ENCODE results near the gene ZBTB20. TPM values are rescaled to one million over a fixed set of nuclear protein-coding genes. Genes with fewer than 3 reads are reported as not detected.

ZBTB20 gene
- total RNA-seq, 2 donors from 2014 or later: 19.8 to 23.1 TPM

GRCh38 chr3:114582929-114583328 lies 564.2 kb downstream of the ZBTB20 start:
- H3K9me3 Mint-ChIP-seq: no peaks in the 10 kb centered on the region
- no peak overlapping the region for H3K4me3 Mint-ChIP-seq
- H3K27me3 Mint-ChIP-seq (ENCODE audit: low read depth): no peaks in the 10 kb centered on the region
- H3K4me1 Mint-ChIP-seq (ENCODE audit: low read depth): peaks cover 10% of the 10 kb centered on the region
- H3K36me3 Mint-ChIP-seq (ENCODE audit: insufficient read depth in 2 of 2): no peaks in the 10 kb centered on the region
- DNase-seq (peak in 1 of 2 donors; percentile 5), ATAC-seq (replicated peaks in 1 of 2) (peak; percentile 44 to 54)
- H3K27ac Mint-ChIP-seq: no peak overlapping the region

DNA sequence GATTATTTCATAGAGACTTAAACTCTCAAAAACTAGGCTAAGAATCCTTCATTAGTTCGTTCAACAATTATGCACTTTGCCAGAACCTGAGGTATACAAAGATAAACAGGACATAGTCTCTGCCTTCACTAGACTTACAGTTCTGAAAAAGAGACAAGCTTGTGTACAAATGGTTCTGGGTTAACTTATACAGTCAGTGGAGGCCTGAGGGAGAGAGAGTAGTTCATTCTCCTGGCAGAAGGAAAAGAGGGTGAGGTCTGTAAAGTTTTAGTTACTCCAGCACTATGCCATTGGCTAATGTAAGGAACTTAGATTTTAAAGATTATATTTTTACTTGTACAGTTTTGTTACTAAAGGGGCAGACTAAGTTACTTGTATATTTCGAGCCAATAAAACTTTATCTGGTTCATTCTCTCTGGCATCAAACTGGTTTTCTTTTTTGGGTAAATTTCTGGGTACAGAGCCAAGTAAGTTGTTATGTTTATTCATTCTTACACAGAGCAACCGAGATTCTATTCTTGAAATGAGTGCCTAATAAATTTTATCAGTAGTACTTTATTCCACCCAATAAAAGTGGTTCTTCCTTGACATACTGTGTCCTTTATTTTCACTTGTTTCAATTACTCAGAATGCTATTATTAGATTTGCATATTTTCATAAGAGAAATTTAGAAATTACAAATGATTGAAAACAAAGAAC lies 574.6 kb downstream of the ZBTB20 start:
- no peaks in the 10 kb centered on the region for H3K27me3 Mint-ChIP-seq (ENCODE audit: low read depth)
- H3K4me1 Mint-ChIP-seq (ENCODE audit: low read depth): no peaks in the 10 kb centered on the region
- no peak overlapping the region for H3K27ac Mint-ChIP-seq
- DNase-seq: no peak
- no peak for ATAC-seq (replicated peaks in 1 of 2)
- H3K4me3 Mint-ChIP-seq: no peak overlapping the region
- H3K9me3 Mint-ChIP-seq: no peaks in the 10 kb centered on the region
- no peaks in the 10 kb centered on the region for H3K36me3 Mint-ChIP-seq (ENCODE audit: insufficient read depth in 2 of 2)

DNA sequence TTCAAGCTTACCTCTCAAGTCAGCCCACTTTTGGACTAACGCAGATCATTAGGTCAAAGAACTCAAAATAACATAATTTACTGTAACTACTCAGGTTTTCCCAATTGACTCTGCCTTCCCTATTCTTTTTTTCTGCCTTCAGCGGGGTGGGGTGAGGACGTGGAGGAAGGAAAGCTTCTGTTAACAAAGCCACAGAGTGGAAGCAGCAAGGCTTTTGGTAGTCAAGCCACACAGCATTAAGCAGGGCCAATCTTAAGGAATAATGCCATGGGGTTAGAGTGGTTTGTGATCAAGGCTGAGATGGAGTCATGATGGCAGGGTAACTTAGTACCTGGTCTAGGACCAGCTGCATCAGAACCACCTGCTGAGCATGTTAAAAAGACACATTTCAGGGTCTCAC lies 575.7 kb downstream of the ZBTB20 start:
- no peak overlapping the region for H3K4me3 Mint-ChIP-seq
- no peak for ATAC-seq (replicated peaks in 1 of 2)
- H3K27ac Mint-ChIP-seq: no peak overlapping the region
- H3K4me1 Mint-ChIP-seq (ENCODE audit: low read depth): peaks cover 3% of the 10 kb centered on the region
- no peaks in the 10 kb centered on the region for H3K36me3 Mint-ChIP-seq (ENCODE audit: insufficient read depth in 2 of 2)
- no peak for DNase-seq
- H3K27me3 Mint-ChIP-seq (ENCODE audit: low read depth): no peaks in the 10 kb centered on the region
- no peaks in the 10 kb centered on the region for H3K9me3 Mint-ChIP-seq

GRCh38 chr3:114569186-114569585 lies 577.9 kb downstream of the ZBTB20 start:
- Mint-ChIP-seq H3K27me3 (ENCODE audit: low read depth) (no peaks in the 10 kb centered on the region), H3K4me3 (no peak overlapping the region), H3K9me3 (peaks cover 2 to 3% of the 10 kb centered on the region in 2 donors), H3K4me1 (ENCODE audit: low read depth) (peaks cover 8% of the 10 kb centered on the region), H3K27ac (no peak overlapping the region), H3K36me3 (ENCODE audit: insufficient read depth in 2 of 2) (peaks cover 0 to 4% of the 10 kb centered on the region in 2 donors)
- DNase-seq (no peak), ATAC-seq (replicated peaks in 1 of 2) (no peak)

- Mint-ChIP-seq H3K9me3 (peaks cover 3 to 4% of the 10 kb centered on the region in 2 donors), H3K4me1 (ENCODE audit: low read depth) (peaks cover 8% of the 10 kb centered on the region), H3K27ac (no peak overlapping the region), H3K36me3 (ENCODE audit: insufficient read depth in 2 of 2) (peaks cover 0 to 7% of the 10 kb centered on the region in 2 donors), H3K4me3 (no peak overlapping the region), H3K27me3 (ENCODE audit: low read depth) (no peaks in the 10 kb centered on the region)
- no peak for ATAC-seq (replicated peaks in 1 of 2)
- no peak for DNase-seq
These were observed 579.3 kb downstream of the ZBTB20 start for GRCh38 chr3:114567771-114568170.

DNA sequence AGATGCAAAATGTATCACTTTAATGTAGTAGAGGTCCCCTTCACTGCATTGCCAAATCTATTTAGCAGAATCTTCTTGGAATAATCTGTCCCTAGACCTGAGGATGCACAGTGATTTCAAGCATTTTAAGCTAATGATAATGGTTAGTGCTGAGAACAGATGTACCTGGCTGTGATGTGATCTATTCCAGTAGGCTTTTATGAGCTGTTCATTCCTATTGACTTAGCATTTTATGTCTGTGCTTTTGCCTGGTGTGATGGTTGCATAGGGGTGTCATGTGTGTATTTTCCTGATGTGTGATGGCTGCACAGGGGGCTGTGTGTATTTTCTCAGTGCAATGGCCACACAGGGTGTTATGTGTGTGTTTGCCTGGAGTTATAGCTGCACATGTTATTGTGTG lies 580.3 kb downstream of the ZBTB20 start:
- Mint-ChIP-seq H3K27me3 (ENCODE audit: low read depth) (no peaks in the 10 kb centered on the region), H3K27ac (no peak overlapping the region), H3K9me3 (peaks cover 3 to 4% of the 10 kb centered on the region in 2 donors), H3K36me3 (ENCODE audit: insufficient read depth in 2 of 2) (peaks cover 4 to 7% of the 10 kb centered on the region in 2 donors), H3K4me1 (ENCODE audit: low read depth) (peaks cover 8% of the 10 kb centered on the region), H3K4me3 (no peak overlapping the region)
- ATAC-seq (replicated peaks in 1 of 2): no peak
- DNase-seq: no peak

GRCh38 chr3:114566162-114566755 lies 580.8 kb downstream of the ZBTB20 start:
- no peaks in the 10 kb centered on the region for H3K27me3 Mint-ChIP-seq (ENCODE audit: low read depth)
- ATAC-seq (replicated peaks in 1 of 2): no peak
- DNase-seq: no peak
- no peak overlapping the region for H3K27ac Mint-ChIP-seq
- peaks cover 3 to 4% of the 10 kb centered on the region in 2 donors for H3K9me3 Mint-ChIP-seq
- H3K36me3 Mint-ChIP-seq (ENCODE audit: insufficient read depth in 2 of 2): peaks cover 4 to 7% of the 10 kb centered on the region in 2 donors
- no peak overlapping the region for H3K4me3 Mint-ChIP-seq
- H3K4me1 Mint-ChIP-seq (ENCODE audit: low read depth): peaks cover 8% of the 10 kb centered on the region

DNA sequence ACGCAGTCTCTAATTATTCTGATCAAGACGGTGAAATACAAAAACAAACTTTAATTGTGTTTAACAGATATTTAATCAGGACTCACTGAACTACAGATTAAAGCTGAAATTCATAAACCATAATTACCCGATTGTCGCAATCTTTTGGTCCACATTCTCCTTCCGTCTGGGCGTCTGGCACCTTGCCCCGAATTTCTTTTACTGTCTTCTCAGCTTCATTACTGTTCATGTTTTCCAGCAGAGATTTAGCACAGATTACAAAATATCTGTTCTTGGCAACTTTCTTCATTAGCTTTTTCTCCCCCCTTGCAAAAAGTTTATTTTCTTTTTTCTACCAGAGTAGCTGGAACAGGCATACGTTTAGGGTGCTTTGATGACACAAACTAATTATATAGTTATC lies 581.9 kb downstream of the ZBTB20 start:
- DNase-seq (no peak), ATAC-seq (replicated peaks in 1 of 2) (no peak)
- Mint-ChIP-seq H3K36me3 (ENCODE audit: insufficient read depth in 2 of 2) (peaks cover 4 to 9% of the 10 kb centered on the region in 2 donors), H3K27ac (no peak overlapping the region), H3K27me3 (ENCODE audit: low read depth) (no peaks in the 10 kb centered on the region), H3K9me3 (peaks cover 3 to 4% of the 10 kb centered on the region in 2 donors), H3K4me3 (no peak overlapping the region), H3K4me1 (ENCODE audit: low read depth) (peaks cover 8% of the 10 kb centered on the region)

GRCh38 chr3:114563720-114564119 lies 583.4 kb downstream of the ZBTB20 start:
- peaks cover 3 to 4% of the 10 kb centered on the region in 2 donors for H3K9me3 Mint-ChIP-seq
- no peak for ATAC-seq (replicated peaks in 1 of 2)
- peaks cover 4 to 9% of the 10 kb centered on the region in 2 donors for H3K36me3 Mint-ChIP-seq (ENCODE audit: insufficient read depth in 2 of 2)
- no peak overlapping the region for H3K27ac Mint-ChIP-seq
- H3K4me1 Mint-ChIP-seq (ENCODE audit: low read depth): peaks cover 8% of the 10 kb centered on the region
- no peak for DNase-seq
- no peak overlapping the region for H3K4me3 Mint-ChIP-seq
- no peaks in the 10 kb centered on the region for H3K27me3 Mint-ChIP-seq (ENCODE audit: low read depth)

DNA sequence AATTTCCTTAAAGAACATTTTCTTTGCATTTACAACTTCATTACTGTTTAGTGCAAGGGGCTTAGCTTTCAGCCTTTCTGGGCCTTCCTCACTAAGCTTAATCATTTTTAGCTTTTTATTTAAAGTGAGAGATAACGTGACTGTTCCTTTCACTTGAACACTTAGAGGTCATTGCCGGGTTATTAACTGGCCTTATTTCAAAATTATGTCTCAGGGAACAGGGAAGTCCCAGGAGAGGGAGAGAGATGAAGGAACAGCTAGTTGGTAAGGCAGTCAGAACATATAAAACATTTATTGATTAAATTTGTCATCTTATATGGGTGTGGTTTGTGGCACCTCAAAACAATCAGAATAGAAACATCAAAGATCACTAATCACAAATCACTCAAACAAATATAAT lies 584.5 kb downstream of the ZBTB20 start:
- Mint-ChIP-seq H3K9me3 (peaks cover 3 to 4% of the 10 kb centered on the region in 2 donors), H3K4me1 (ENCODE audit: low read depth) (peaks cover 8% of the 10 kb centered on the region), H3K36me3 (ENCODE audit: insufficient read depth in 2 of 2) (peaks cover 4 to 9% of the 10 kb centered on the region in 2 donors), H3K27ac (peak overlapping the region; percentile 25), H3K27me3 (ENCODE audit: low read depth) (no peaks in the 10 kb centered on the region), H3K4me3 (no peak overlapping the region)
- DNase-seq (no peak), ATAC-seq (replicated peaks in 1 of 2) (no peak)

- Mint-ChIP-seq H3K36me3 (ENCODE audit: insufficient read depth in 2 of 2) (peaks cover 2 to 4% of the 10 kb centered on the region in 2 donors), H3K4me3 (no peak overlapping the region), H3K9me3 (no peaks in the 10 kb centered on the region), H3K27ac (no peak overlapping the region), H3K4me1 (ENCODE audit: low read depth) (no peaks in the 10 kb centered on the region), H3K27me3 (ENCODE audit: low read depth) (no peaks in the 10 kb centered on the region)
- no peak for DNase-seq
- no peak for ATAC-seq (replicated peaks in 1 of 2)
These were observed 588.8 kb downstream of the ZBTB20 start for GRCh38 chr3:114558271-114558670.

- Mint-ChIP-seq H3K4me1 (ENCODE audit: low read depth) (no peaks in the 10 kb centered on the region), H3K4me3 (no peak overlapping the region), H3K27me3 (ENCODE audit: low read depth) (no peaks in the 10 kb centered on the region), H3K36me3 (ENCODE audit: insufficient read depth in 2 of 2) (peaks cover 2 to 4% of the 10 kb centered on the region in 2 donors), H3K9me3 (no peaks in the 10 kb centered on the region), H3K27ac (no peak overlapping the region)
- ATAC-seq (replicated peaks in 1 of 2) (no peak), DNase-seq (no peak)
These were observed 589.3 kb downstream of the ZBTB20 start for GRCh38 chr3:114557791-114558190.

DNA sequence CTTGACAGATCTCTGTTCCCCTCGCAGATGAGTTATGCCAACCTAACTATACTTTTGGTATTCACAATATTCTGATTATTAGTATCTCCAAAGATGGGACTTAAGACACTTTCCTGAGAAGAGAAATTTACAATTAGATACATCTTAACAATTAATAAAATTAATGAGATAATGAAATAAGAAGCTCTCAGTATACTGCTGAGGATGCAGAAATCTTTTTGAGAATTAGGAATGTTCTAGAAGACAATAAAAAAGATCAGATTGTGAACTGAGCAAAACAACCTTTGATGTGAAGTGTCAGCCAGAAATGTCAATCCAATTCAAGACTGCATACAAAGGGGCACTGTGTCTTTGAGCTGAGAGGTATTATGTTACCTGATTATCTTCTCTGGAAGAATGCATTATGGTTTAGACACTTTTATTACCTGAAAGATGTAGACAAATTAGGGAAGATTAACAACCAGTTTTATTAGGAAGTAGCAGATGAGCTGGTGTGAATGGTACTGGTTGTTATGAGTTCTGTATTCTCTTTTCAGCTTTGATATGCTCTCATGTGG lies 590.4 kb downstream of the ZBTB20 start:
- ATAC-seq (replicated peaks in 1 of 2) (no peak), DNase-seq (no peak)
- Mint-ChIP-seq H3K9me3 (no peaks in the 10 kb centered on the region), H3K27me3 (ENCODE audit: low read depth) (no peaks in the 10 kb centered on the region), H3K36me3 (ENCODE audit: insufficient read depth in 2 of 2) (peaks cover 0 to 2% of the 10 kb centered on the region in 2 donors), H3K4me1 (ENCODE audit: low read depth) (no peaks in the 10 kb centered on the region), H3K4me3 (no peak overlapping the region), H3K27ac (no peak overlapping the region)

Data from activated T-cell treated with anti-CD3 and anti-CD28 coated beads, Interleukin-2, amount 50 U/mL, for 72 hours (primary cell).